ENCODE data around the gene AIFM2.

- TF ChIP-seq CTCF (IDR thresholded peaks at IDR 0.05) (no peak), POLR2A (IDR thresholded peaks at IDR 0.05; ENCODE audit: low read depth) (no peak), EP300 (IDR thresholded peaks at IDR 0.05) (no peak), POLR2AphosphoS5 (IDR thresholded peaks at IDR 0.05) (no peak)
Observed at GRCh38 chr10:70160798-70161197, 28.2 kb upstream of the AIFM2 start.
